Spinal cord (tissue), 10 donors: ENCODE data around the gene MRAP2. TPM values are rescaled to one million over a fixed set of nuclear protein-coding genes. Genes with fewer than 3 reads are reported as not detected.
A peak's percentile ranks its signal among the peaks of the same experiment; 100 is the strongest.
"Not testable (repeated sequence)": the region's sequence is repeated elsewhere in the genome, so short reads cannot be mapped to it uniquely, and the experiment has no call there.

ENCODE experiments used
- DNase-seq, 6 donors: peaks; one replicate each; pipeline versions ENCODE4 v3.0.0 to v3.0.0-alpha.2; 2013 to 2015; ENCODE audit warnings: low spot score in 6 of 6, low read depth in 4 of 6
- H3K27ac ChIP-seq: one replicate; pipeline ENCODE4 v1.5.1; 2013; ENCODE audit warnings: low read depth, low read length, control low read depth
- H3K27me3 ChIP-seq: one replicate; pipeline ENCODE4 v1.6.1; 2013; ENCODE audit warnings: low read length; ENCODE audit not compliant: control insufficient read depth, insufficient read depth
- H3K36me3 ChIP-seq: one replicate; pipeline ENCODE4 v1.6.1; 2013; ENCODE audit warnings: low read length; ENCODE audit not compliant: control insufficient read depth, insufficient read depth
- H3K4me1 ChIP-seq: one replicate; pipeline ENCODE4 v1.6.1; 2013; ENCODE audit warnings: low read length; ENCODE audit not compliant: control insufficient read depth, insufficient read depth
- H3K4me3 ChIP-seq: one replicate; pipeline ENCODE4 v1.5.1; 2013; ENCODE audit warnings: low read depth, low read length, control low read depth
- H3K9me3 ChIP-seq: one replicate; pipeline ENCODE4 v1.6.1; 2013; ENCODE audit warnings: low read length; ENCODE audit not compliant: control insufficient read depth, insufficient read depth
- WGBS: methylation state at CpG from one replicate; pipeline ENCODE4 v1.1.5; 2013; ENCODE audit warnings: missing lambda C conversion rate; ENCODE audit not compliant: insufficient coverage; 5-methylcytosine and 5-hydroxymethylcytosine counted together
- polyA plus RNA-seq, 2 donors: library from polyadenylated mRNA; unstranded; fragments of 120-200 nt; gene quantifications; one replicate each; pipeline ENCODE4 v1.2.1, GENCODE V29; 2013; ENCODE audit not compliant: insufficient read length in 2 of 2
- total RNA-seq, 2 donors: library from RNA; depleted of rRNA in 1 of 2; stranded (reverse); fragments of 120-200 nt in 1 of 2; fragments of >200 nt in 1 of 2; gene quantifications; one replicate each; pipeline versions ENCODE4 v1.2.3 to v1.2.4, GENCODE V29; 2013 to 2014
- donor health status: healthy.

Gene MRAP2
- total and polyA plus RNA-seq, 4 donors = 5.4 to 17.3 (median 8.1) TPM

- no peaks in the 10 kb centered on the region for H3K4me1 ChIP-seq
- no peak for DNase-seq
- no peak overlapping the region for H3K4me3 ChIP-seq
- no peaks in the 10 kb centered on the region for H3K9me3 ChIP-seq
- no peak overlapping the region for H3K27ac ChIP-seq
- no peaks in the 10 kb centered on the region for H3K36me3 ChIP-seq
- H3K27me3 ChIP-seq = no peaks in the 10 kb centered on the region
Observed at GRCh38 chr6:84107495-84107894, 73.9 kb downstream of the MRAP2 start.

DNA sequence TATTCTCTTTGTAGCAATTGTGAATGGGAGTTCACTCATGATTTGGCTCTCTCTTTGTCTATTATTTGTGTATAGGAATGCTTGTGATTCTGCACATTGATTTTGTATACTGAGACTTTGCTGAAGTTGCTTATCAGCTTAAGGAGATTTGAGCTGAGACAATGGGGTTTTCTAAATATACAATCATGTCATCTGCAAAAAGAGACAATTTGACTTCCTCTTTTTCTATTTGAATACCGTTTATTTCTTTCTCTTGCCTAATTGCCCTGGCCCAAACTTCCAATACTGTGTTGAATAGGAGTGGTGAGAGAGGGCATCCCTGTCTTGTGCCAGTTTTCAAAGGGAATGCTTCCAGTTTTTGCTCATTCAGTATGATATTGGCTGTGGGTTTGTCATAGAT is 77.8 kb downstream of the MRAP2 start:
- not testable (repeated sequence) for H3K27ac ChIP-seq, H3K4me1 ChIP-seq, H3K9me3 ChIP-seq, H3K36me3 ChIP-seq, H3K27me3 ChIP-seq, H3K4me3 ChIP-seq, DNase-seq
- no CpG with 5 or more reads among the region's 1 CpG for WGBS

DNA sequence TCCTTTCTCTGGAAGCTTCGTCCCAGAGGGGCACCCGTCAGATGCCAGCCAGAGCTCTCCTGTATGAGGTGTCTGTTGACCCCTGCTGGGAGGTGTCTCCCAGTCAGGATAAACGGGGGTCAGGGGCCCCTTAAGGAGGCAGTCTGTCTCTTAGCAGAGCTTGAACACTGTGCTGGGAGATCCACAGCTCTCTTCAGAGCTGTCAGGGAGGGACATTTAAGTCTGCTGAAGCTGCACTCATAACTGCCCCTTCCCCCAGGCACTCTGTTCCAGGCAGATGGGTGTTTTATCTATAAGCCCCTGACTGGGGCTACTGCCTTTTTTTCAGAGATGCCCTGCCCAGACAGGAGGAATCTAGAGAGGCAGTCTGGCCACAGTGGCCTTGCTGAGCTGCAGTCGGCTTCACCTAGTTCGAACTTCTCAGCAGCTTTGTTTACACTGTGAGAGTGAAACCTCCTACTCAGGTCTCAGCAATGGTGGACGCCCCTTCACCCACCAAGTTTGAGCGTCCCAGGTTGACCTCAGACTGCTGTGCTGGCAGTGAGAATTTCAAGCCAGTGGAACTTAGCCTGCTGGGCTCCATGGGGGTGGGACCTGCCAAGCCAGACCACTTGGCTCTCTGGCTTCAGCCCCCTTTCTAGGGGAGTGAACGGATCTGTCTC is 81.5 kb downstream of the MRAP2 start:
- not testable (repeated sequence) for H3K9me3 ChIP-seq, H3K27ac ChIP-seq, DNase-seq, H3K4me3 ChIP-seq, H3K4me1 ChIP-seq, H3K27me3 ChIP-seq, H3K36me3 ChIP-seq
- WGBS = 88% methylated on average over 8 of the region's 8 CpGs

DNA sequence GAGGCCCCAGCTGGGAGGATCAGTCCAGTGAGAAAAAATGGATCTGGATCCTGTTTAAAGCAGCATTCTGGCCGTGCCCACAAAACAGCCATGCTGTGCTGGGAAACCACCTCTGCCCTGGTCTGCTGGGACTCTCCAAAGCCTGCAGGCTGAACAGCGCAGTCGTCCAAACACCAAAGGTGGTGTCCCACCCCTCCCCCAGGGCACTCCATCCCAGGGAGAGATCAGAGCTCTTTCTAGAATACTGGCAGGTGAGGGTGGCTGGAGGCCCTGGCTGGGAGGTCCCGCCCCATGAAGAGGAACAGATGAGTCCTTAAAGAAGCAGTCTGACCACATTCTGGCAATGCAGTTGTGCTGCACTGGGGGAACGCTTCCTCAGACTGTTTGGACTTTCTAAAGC is 84.6 kb downstream of the MRAP2 start:
- 87% methylated on average over 5 of the region's 5 CpGs for whole genome bisulfite sequencing
- no peaks in the 10 kb centered on the region for H3K9me3 ChIP-seq
- H3K27me3 ChIP-seq = no peaks in the 10 kb centered on the region
- DNase-seq = no peak
- no peaks in the 10 kb centered on the region for H3K36me3 ChIP-seq
- H3K4me3 ChIP-seq = no peak overlapping the region
- no peaks in the 10 kb centered on the region for H3K4me1 ChIP-seq
- H3K27ac ChIP-seq = no peak overlapping the region

- Histone ChIP-seq H3K27me3 (no peaks in the 10 kb centered on the region), H3K36me3 (no peaks in the 10 kb centered on the region), H3K9me3 (peaks cover 1% of the 10 kb centered on the region), H3K4me1 (no peaks in the 10 kb centered on the region), H3K27ac (no peak overlapping the region), H3K4me3 (no peak overlapping the region)
- DNase-seq = no peak
Observed at GRCh38 chr6:84119277-84119676, 85.7 kb downstream of the MRAP2 start.

GRCh38 chr6:84123186-84123585 is 89.6 kb downstream of the MRAP2 start:
- WGBS = no CpG with 5 or more reads among the region's 2 CpGs
- Histone ChIP-seq H3K27ac (no peak overlapping the region), H3K27me3 (no peaks in the 10 kb centered on the region), H3K36me3 (no peaks in the 10 kb centered on the region), H3K4me1 (no peaks in the 10 kb centered on the region), H3K4me3 (no peak overlapping the region), H3K9me3 (peaks cover 1% of the 10 kb centered on the region)
- DNase-seq = no peak

- not testable (repeated sequence) for H3K36me3 ChIP-seq, H3K4me3 ChIP-seq, DNase-seq, H3K27ac ChIP-seq, H3K27me3 ChIP-seq, H3K4me1 ChIP-seq, H3K9me3 ChIP-seq
- WGBS = no CpG with 5 or more reads among the region's 1 CpG
Observed at GRCh38 chr6:84129588-84129987, 96.0 kb downstream of the MRAP2 start.

GRCh38 chr6:84133385-84133784 is 99.8 kb downstream of the MRAP2 start:
- WGBS = 98% methylated on average over 7 of the region's 9 CpGs
- not testable (repeated sequence) for H3K9me3 ChIP-seq, H3K4me3 ChIP-seq

DNA sequence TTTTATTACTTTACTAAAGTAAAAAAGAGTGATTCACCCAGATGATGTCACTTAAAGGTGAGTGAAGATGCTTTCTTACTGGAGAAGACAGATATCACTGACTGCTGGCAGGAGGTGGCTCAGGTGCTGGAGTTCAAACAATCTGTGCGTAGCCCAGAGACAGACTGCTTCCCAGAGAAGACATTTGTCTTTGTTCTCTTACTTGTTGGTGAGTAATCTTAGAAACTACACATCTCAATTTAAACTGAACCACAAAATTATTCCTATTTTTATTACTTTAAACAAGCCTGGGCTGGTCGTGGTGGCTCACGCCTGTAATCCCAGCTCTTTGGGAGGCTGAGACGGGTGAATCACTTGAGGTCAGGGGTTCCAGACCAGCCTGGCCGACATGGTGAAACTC is 101.7 kb downstream of the MRAP2 start:
- peaks cover 8% of the 10 kb centered on the region for H3K36me3 ChIP-seq
- no peak for DNase-seq
- 100% methylated on average over 3 of the region's 5 CpGs for WGBS

More at GRCh38 chr6:84133385-84133784, 99.8 kb downstream of the MRAP2 start:
- not testable (repeated sequence) for H3K36me3 ChIP-seq, DNase-seq, H3K4me1 ChIP-seq, H3K27ac ChIP-seq, H3K27me3 ChIP-seq

DNA sequence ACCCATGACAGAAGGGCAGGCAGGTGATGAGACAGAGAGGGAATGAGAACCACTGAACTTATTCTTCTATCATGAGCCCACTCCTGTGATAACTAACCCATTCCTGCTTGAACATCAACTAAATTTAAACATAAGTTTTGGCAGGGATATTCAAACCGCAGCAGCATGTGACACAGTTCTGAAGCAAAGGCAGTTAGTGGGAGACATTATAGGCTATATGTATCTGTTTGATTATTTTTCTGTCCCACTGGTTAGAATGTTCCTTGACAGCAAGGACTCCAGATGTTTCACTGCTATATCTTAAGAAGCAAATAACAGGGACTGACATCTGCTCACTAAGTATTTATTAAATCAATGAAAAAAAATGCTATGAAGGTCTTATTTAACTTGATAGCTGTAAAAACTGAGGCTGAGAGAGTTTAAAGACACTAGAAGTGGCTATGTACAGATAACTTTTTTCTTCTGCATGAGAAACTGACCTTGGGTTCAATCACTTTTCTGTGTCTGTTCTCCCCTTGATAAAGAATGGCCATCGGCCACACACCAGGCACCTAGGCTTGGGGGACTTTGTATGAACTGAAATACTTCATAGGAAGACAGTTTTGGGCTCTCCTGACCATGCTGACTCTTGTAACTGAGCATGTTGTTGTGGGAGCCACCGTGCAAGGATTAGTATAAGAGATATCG is 102.9 kb downstream of the MRAP2 start:
- Histone ChIP-seq H3K36me3 (peaks cover 8% of the 10 kb centered on the region), H3K4me3 (no peak overlapping the region), H3K27me3 (no peaks in the 10 kb centered on the region), H3K27ac (no peak overlapping the region), H3K4me1 (no peaks in the 10 kb centered on the region), H3K9me3 (no peaks in the 10 kb centered on the region)
- DNase-seq = peak in 1 of 6 donors; percentile 17
- 51% methylated on average over 3 of the region's 4 CpGs for WGBS

More for the DNA sequence above, 101.7 kb downstream of the MRAP2 start:
- H3K4me3 ChIP-seq = no peak overlapping the region
- H3K27me3 ChIP-seq = no peaks in the 10 kb centered on the region
- H3K27ac ChIP-seq = no peak overlapping the region
- H3K4me1 ChIP-seq = no peaks in the 10 kb centered on the region
- H3K9me3 ChIP-seq = no peaks in the 10 kb centered on the region
